Stimulated activated CD4-positive, alpha-beta T cell treated with anti-CD3 and anti-CD28 coated beads, Interleukin-12 subunit alpha, Interleukin-12 subunit beta, amount 100 ng/mL, for 4 hours (primary cell): ENCODE measurements around the gene PEAK3.

Experiments used
- DNase-seq: peaks from one replicate; pipeline ENCODE4 v3.0.0-alpha.2; 2020

PEAK3 gene

GRCh38 chr19:2235381-2236063 is 46.5 kb downstream of the PEAK3 start:
- DNase-seq = no peak

GRCh38 chr19:2234996-2235380 is 47.0 kb downstream of the PEAK3 start:
- DNase-seq = no peak

- DNase-seq = no peak
Measured at GRCh38 chr19:2233601-2234280, 48.2 kb downstream of the PEAK3 start.

GRCh38 chr19:2232286-2233151 is 49.5 kb downstream of the PEAK3 start:
- no peak for DNase-seq

GRCh38 chr19:2231621-2232221 is 50.3 kb downstream of the PEAK3 start:
- no peak for DNase-seq

GRCh38 chr19:2230807-2231533 is 51.0 kb downstream of the PEAK3 start:
- no peak for DNase-seq

GRCh38 chr19:2230033-2230531 is 51.9 kb downstream of the PEAK3 start:
- DNase-seq = no peak

GRCh38 chr19:2229103-2230032 is 52.6 kb downstream of the PEAK3 start:
- DNase-seq = no peak

- no peak for DNase-seq
Measured at GRCh38 chr19:2228157-2229030, 53.6 kb downstream of the PEAK3 start.

- DNase-seq = no peak
Measured at GRCh38 chr19:2227415-2228156, 54.4 kb downstream of the PEAK3 start.

GRCh38 chr19:2226840-2227360 is 55.1 kb downstream of the PEAK3 start:
- DNase-seq = no peak

GRCh38 chr19:2226051-2226839 is 55.7 kb downstream of the PEAK3 start:
- no peak for DNase-seq

- no peak for DNase-seq
Measured at GRCh38 chr19:2225415-2226050, 56.4 kb downstream of the PEAK3 start.

- no peak for DNase-seq
Measured at GRCh38 chr19:2224754-2225349, 57.1 kb downstream of the PEAK3 start.
